ENCODE data around the gene ZNF618.

Gene ZNF618

DNA sequence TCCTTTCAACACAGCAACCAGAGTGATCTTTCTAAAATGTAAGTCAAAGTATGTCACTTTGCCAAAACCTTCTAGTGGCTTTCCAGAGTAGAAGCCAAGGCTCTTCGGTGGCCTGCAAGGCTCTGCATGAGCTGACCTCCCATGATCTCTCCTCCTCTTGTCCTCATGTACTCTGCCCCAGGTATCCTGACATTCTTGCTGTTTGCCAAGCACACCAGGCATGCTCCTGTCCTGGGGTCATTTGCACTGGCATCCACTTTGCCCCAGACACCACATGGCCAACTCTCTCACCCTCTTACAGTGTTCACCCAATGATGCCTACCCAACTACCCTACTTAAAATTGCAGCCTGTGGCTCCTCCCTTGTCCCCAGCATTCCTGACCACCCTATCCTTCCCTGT lies 86.3 kb downstream of the ZNF618 start:
- no peak overlapping the region for H3K4me3 ChIP-seq (ENCODE audit: low read length)
- no peak for DNase-seq (ENCODE audit: low read depth)
- TF ChIP-seq CTCF (conservative IDR thresholded peaks at IDR 0.05; ENCODE audit: low read length): no peak

- DNase-seq (ENCODE audit: low read depth): peak; percentile 44
- H3K4me3 ChIP-seq (ENCODE audit: low read length): no peak overlapping the region
- TF ChIP-seq CTCF (conservative IDR thresholded peaks at IDR 0.05; ENCODE audit: low read length): peak; percentile 63
Measured at GRCh38 chr9:113963017-113963620, 87.0 kb downstream of the ZNF618 start.

GRCh38 chr9:113963696-113964494 lies 87.8 kb downstream of the ZNF618 start:
- TF ChIP-seq CTCF (conservative IDR thresholded peaks at IDR 0.05; ENCODE audit: low read length): no peak
- no peak overlapping the region for H3K4me3 ChIP-seq (ENCODE audit: low read length)
- DNase-seq (ENCODE audit: low read depth): peak; percentile 42

DNA sequence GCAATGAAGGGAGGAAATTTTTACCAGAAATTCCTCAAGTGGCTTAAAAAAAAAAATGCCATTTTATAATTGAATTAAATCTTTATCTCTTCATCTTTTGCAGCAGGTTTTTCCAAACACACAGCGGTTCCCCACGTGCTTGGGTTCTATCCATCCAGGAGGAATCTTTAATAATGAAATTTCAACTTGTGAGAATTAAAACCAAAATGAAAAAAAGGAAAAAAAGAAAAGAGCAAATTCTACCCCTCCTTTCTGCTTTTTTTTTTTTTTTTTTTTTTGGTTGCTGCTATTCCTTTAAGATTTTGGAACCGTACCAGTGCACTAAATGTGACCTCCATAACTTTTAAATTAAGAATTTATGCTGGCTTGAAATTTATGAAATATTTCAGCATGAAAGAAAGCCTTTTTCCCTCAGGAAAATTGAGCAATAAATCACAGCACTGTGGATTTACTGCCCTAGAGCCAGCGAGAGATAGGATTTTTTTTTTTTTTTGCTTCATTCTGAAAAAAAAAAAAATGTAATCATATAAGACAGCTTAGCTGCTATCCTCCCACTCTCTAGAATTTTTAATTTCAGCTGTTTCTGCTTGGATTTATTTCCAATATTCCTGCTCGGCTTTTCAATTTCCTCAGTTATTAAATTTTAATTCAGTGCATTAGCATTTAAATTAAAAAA lies 88.5 kb downstream of the ZNF618 start:
- H3K4me3 ChIP-seq (ENCODE audit: low read length): no peak overlapping the region
- TF ChIP-seq CTCF (conservative IDR thresholded peaks at IDR 0.05; ENCODE audit: low read length): no peak
- peak; percentile 41 for DNase-seq (ENCODE audit: low read depth)

GRCh38 chr9:113966394-113966793 lies 90.3 kb downstream of the ZNF618 start:
- no peak for DNase-seq (ENCODE audit: low read depth)
- TF ChIP-seq CTCF (conservative IDR thresholded peaks at IDR 0.05; ENCODE audit: low read length): no peak
- no peak overlapping the region for H3K4me3 ChIP-seq (ENCODE audit: low read length)

- DNase-seq (ENCODE audit: low read depth): no peak
- no peak overlapping the region for H3K4me3 ChIP-seq (ENCODE audit: low read length)
- TF ChIP-seq CTCF (conservative IDR thresholded peaks at IDR 0.05; ENCODE audit: low read length): no peak
Measured at GRCh38 chr9:113967380-113967779, 91.3 kb downstream of the ZNF618 start.
